Lower lobe of right lung (tissue), 2 donors: Measurements from ENCODE around the gene ATP10A. TPM values are rescaled to one million over a fixed set of nuclear protein-coding genes. Genes with fewer than 3 reads are reported as not detected.
"Not testable (repeated sequence)": the region's sequence is repeated elsewhere in the genome, so short reads cannot be mapped to it uniquely, and the experiment has no call there.

Experiments used
- ATAC-seq, 2 donors: fragments of 200-7000 bp; cut with Tn5 transposase; one replicate each; pipeline ENCODE4 v1.9.1; 2020 to 2022; ENCODE audit warnings: mild to moderate bottlenecking in 2 of 2, moderate library complexity in 2 of 2
- DNase-seq: peaks from one replicate; pipeline ENCODE4 v3.0.0-alpha.2; 2020
- H3K27ac ChIP-seq: fragments of 200-600 bp; one replicate; pipeline ENCODE4 v1.8.0; 2022
- H3K27me3 ChIP-seq: fragments of 200-600 bp; one replicate; pipeline ENCODE4 v1.8.0; 2022; ENCODE audit warnings: low read depth
- H3K36me3 ChIP-seq: fragments of 200-600 bp; one replicate; pipeline ENCODE4 v1.8.0; 2022; ENCODE audit warnings: mild to moderate bottlenecking
- H3K4me1 ChIP-seq: fragments of 200-600 bp; one replicate; pipeline ENCODE4 v1.8.0; 2022
- H3K4me3 ChIP-seq: fragments of 200-600 bp; one replicate; pipeline ENCODE4 v1.8.0; 2022; ENCODE audit warnings: mild to moderate bottlenecking
- H3K9me3 ChIP-seq: fragments of 200-600 bp; one replicate; pipeline ENCODE4 v1.8.0; 2022
- intact Hi-C: fragments of 100-400 bp; cut with DNase I; formaldehyde crosslinking; loops from one replicate; pipeline ENCODE4 v1.11.0; 2022
- total RNA-seq: library from RNA; stranded (reverse); fragmentation: NEBNext Ultra II Directional; extraction: Animal tissue kit (Norgen Biotek cat#: 25700); gene quantifications from one replicate; pipeline ENCODE4 v1.2.1, GENCODE V29; 2021
- TF ChIP-seq, protein P1 (sequence below): fragments of 200-600 bp; IDR thresholded peaks from one replicate; pipeline ENCODE4 v1.8.0; 2022; ENCODE audit warnings: antibody characterized with exemption, mild to moderate bottlenecking
- donor health status: DM: no; HTN: yes; CAD: no; lungs with severe emphysema.

The ATP10A gene
- total RNA-seq, 1 donor from 2014 or later = 43.5 TPM

DNA sequence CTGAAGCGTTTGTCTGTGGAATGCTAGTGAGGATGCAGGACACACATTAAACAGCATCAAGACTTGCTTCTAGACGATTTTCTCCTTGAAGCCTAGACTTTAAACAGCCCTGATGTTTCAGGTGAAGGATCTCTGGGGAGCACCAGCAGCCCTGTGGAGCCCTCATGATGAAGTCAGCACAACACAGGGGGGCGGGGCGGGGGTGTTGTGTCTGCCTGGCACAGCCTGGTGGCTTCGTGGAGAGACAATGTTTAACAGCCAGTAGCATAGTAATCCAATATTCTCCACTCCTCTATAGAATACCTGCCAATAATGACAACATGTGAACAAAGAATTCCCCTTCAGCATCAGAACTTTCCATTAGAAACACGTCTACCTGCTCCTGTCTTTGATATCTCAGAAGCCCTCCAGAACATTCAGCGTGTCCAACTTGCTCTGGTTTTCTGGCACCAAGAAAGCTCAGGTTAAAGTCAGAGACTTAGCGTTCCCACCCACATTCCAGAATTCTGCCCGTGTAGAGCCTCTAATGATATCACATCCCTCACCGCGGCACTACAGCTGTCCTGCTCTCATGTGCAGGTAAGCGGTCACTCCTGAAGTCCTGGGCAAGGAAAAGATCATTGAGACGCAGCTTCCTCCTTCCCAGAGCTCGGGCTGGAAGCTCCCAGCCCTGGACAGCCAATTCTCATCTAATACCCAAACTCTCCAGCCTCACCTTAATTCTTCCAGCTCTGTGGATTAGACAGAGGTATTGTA lies 98.0 kb downstream of the ATP10A start:
- H3K4me1 ChIP-seq = no peaks in the 10 kb centered on the region
- ATAC-seq (no peak), DNase-seq (no peak)
- no peaks in the 10 kb centered on the region for H3K27me3 ChIP-seq
- intact Hi-C loops = no loop called here
- H3K36me3 ChIP-seq = no peaks in the 10 kb centered on the region
- H3K9me3 ChIP-seq = no peaks in the 10 kb centered on the region
- no peak overlapping the region for H3K4me3 ChIP-seq
- TF ChIP-seq, protein P1, sequence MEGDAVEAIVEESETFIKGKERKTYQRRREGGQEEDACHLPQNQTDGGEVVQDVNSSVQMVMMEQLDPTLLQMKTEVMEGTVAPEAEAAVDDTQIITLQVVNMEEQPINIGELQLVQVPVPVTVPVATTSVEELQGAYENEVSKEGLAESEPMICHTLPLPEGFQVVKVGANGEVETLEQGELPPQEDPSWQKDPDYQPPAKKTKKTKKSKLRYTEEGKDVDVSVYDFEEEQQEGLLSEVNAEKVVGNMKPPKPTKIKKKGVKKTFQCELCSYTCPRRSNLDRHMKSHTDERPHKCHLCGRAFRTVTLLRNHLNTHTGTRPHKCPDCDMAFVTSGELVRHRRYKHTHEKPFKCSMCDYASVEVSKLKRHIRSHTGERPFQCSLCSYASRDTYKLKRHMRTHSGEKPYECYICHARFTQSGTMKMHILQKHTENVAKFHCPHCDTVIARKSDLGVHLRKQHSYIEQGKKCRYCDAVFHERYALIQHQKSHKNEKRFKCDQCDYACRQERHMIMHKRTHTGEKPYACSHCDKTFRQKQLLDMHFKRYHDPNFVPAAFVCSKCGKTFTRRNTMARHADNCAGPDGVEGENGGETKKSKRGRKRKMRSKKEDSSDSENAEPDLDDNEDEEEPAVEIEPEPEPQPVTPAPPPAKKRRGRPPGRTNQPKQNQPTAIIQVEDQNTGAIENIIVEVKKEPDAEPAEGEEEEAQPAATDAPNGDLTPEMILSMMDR = no peak
- no peak overlapping the region for H3K27ac ChIP-seq

DNA sequence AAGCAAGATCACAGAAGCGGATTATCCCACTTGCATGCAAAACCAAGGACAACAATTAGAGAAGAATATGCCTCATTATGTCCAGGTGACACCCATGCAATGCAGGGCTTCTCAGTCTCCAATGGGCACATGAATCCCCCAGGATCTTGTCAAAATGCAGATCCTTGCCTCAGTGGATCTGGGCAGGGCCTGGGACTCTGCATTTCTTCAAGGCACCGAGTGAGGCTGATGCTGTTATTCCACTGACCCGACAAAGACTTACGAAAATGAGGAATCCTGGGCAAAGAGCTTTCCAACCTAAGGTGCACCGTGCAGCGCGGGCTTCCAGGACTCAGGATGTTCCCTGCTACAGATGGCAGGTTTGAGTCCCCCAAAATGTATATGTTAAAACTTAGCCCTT lies 99.2 kb downstream of the ATP10A start:
- Histone ChIP-seq H3K27ac (no peak overlapping the region), H3K36me3 (no peaks in the 10 kb centered on the region), H3K4me3 (no peak overlapping the region), H3K27me3 (no peaks in the 10 kb centered on the region), H3K4me1 (no peaks in the 10 kb centered on the region), H3K9me3 (no peaks in the 10 kb centered on the region)
- ATAC-seq (no peak), DNase-seq (no peak)
- TF ChIP-seq, protein P1 = no peak
- intact Hi-C loops = no loop called here

DNA sequence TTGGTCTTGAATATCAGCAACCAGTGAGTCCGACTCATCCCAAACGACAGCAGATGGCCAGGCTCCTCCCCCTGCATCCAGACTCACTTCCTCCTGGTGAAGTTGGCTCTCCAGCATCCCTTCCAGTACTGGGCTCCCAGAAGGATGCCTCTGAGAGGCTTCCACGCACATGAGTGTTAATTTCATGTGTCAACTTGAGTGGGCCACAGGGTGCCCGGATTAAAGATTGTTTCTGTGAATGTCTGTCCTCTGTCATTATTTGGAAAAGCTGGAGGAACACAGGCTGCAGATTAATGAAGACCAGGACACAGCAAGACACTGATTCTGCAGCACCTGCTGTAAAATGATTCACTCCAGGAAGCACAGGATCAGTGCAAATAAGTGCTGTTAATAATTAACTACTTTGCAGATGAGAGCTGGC lies 99.8 kb downstream of the ATP10A start:
- TF ChIP-seq, protein P1 = no peak
- ATAC-seq (no peak), DNase-seq (no peak)
- Histone ChIP-seq H3K36me3 (no peaks in the 10 kb centered on the region), H3K4me3 (no peak overlapping the region), H3K9me3 (no peaks in the 10 kb centered on the region), H3K4me1 (no peaks in the 10 kb centered on the region), H3K27me3 (no peaks in the 10 kb centered on the region), H3K27ac (no peak overlapping the region)
- intact Hi-C loops = no loop called here

DNA sequence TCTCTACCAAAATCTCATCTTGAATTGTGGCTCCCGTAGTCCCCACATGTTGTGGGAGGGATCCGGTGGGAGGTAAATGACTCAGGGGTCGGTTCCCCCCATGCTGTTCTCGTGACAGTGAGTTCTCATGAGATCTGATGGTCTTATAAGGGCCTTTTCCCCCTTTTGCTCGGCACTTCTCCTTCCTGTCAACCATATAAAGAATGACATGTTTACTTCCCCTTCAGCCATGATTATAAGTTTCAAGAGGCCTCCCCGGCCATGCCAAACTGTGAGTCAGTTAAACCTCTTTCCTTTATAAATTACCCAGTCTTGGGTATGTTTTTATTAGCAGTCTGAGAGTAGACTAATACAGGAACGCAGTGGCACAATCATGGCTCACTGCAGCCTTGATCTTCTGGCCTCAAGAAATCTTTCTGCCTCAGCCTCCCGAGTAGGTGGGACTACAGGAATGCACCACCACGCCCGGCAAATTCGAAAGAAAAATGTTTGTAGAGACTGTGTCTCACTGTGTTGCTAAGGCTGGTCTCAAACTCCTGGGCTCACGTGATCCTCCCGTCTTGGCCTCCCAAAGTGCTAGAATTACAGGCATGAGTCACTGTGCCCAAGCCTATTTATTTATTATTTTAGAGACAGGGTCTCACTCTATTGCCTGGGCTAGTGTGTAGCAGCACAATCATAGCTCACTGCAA lies 101.0 kb downstream of the ATP10A start:
- Histone ChIP-seq H3K9me3 (no peaks in the 10 kb centered on the region), H3K27ac (peak overlapping the region; percentile 7), H3K4me3 (no peak overlapping the region), H3K4me1 (no peaks in the 10 kb centered on the region), H3K36me3 (no peaks in the 10 kb centered on the region), H3K27me3 (no peaks in the 10 kb centered on the region)
- TF ChIP-seq, protein P1 = no peak
- intact Hi-C loops = no loop called here
- peak; percentile 32 to 38 for ATAC-seq
- DNase-seq = no peak

DNA sequence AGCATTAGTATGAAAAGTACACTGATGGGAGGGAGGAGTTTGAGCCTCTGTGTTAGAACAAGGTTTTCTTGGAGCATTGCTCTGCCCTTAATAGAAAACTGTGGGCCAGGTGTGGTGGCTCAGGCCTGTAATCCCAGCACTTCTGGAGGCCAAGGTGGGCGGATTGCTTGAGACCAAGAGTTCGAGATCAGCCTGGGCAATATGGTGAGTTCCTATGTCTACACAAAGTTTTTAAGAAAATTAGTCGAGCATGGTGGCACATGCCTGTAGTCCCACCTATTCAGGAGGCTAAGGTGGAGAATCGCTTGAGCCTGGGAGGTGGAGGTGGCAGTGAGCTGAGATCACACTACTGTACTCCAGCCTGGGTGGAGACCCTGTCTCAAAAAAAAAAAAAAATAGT lies 103.7 kb downstream of the ATP10A start:
- no peak for ATAC-seq
- no peak overlapping the region for H3K27ac ChIP-seq

DNA sequence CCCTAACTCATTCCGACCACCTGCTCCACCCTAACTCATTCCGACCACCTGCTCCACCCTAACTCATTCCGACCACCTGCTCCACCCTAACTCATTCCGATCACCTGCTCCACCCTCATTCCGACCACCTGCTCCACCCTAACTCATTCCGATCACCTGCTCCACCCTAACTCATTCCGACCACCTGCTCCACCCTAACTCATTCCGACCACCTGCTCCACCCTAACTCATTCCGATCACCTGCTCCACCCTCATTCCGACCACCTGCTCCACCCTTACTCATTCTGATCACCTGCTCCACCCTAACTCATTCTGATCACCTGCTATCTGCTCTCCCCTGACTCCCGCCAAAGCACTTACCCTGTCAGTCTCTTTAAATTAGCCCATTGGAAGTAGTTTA lies 104.5 kb downstream of the ATP10A start:
- ATAC-seq, intact Hi-C loops, H3K27ac ChIP-seq, DNase-seq, H3K9me3 ChIP-seq, H3K4me3 ChIP-seq, H3K36me3 ChIP-seq, H3K4me1 ChIP-seq, H3K27me3 ChIP-seq: not testable (repeated sequence)

More for the DNA sequence above, 103.7 kb downstream of the ATP10A start:
- Histone ChIP-seq H3K36me3 (no peaks in the 10 kb centered on the region), H3K9me3 (no peaks in the 10 kb centered on the region), H3K4me1 (no peaks in the 10 kb centered on the region), H3K4me3 (no peak overlapping the region), H3K27me3 (no peaks in the 10 kb centered on the region)
- intact Hi-C loops = no loop called here
- DNase-seq = no peak
- TF ChIP-seq, protein P1 = no peak
